Measurements from ENCODE around the gene RING1. TPM values are rescaled to one million over a fixed set of nuclear protein-coding genes. Genes with fewer than 3 reads are reported as not detected.

Gene RING1
- total and polyA plus RNA-seq, 2 experiments from 2014 or later = 6.4 to 16.0 TPM

- H3K36me3 ChIP-seq (ENCODE audit: insufficient read depth) = no peaks in the 10 kb centered on the region
- TF ChIP-seq ZNF462 (CRISPR knock-in tag; IDR thresholded peaks at IDR 0.05) (no peak), ZNF114 (CRISPR knock-in tag; IDR thresholded peaks at IDR 0.05) (no peak), STAT1 (IDR thresholded peaks at IDR 0.05; ENCODE audit: unreplicated experiment) (no peak), NANOG (IDR thresholded peaks at IDR 0.05; ENCODE audit: borderline replicate concordance) (no peak), CTCF (conservative IDR thresholded peaks at IDR 0.05; ENCODE audit: low read depth in 2 of 2) (no peak), EZH2 (IDR thresholded peaks at IDR 0.05; ENCODE audit: low read depth, unreplicated experiment) (no peak), REST (IDR thresholded peaks at IDR 0.05; ENCODE audit: unreplicated experiment) (no peak), CREB1 (CRISPR knock-in tag; IDR thresholded peaks at IDR 0.05; ENCODE audit: low read depth) (no peak), JUNB (IDR thresholded peaks at IDR 0.05; ENCODE audit: unreplicated experiment) (no peak), POLR2AphosphoS5 (IDR thresholded peaks at IDR 0.05; ENCODE audit: low read depth) (no peak)
- no peaks in the 10 kb centered on the region for H3K9me3 Mint-ChIP-seq
- ATAC-seq (no peak), DNase-seq (ENCODE audit: low spot score) (no peak)
- H2AFZ ChIP-seq = no peak overlapping the region
- no peaks in the 10 kb centered on the region for H3F3A ChIP-seq (replicated peaks; ENCODE audit: low read depth)
- no peaks in the 10 kb centered on the region for H3K4me1 Mint-ChIP-seq
- H3K4me3 Mint-ChIP-seq = no peak overlapping the region
- H3K4me2 ChIP-seq = no peak overlapping the region
- peaks cover 42% of the 10 kb centered on the region for H3K27me3 ChIP-seq (ENCODE audit: insufficient read depth)
- no peaks in the 10 kb centered on the region for H3K36me3 Mint-ChIP-seq (ENCODE audit: low read depth)
- H3K27ac ChIP-seq (ENCODE audit: low read depth) = no peak overlapping the region
- H3K4me3 ChIP-seq = no peak overlapping the region
- no peaks in the 10 kb centered on the region for H3K9me2 ChIP-seq (ENCODE audit: insufficient read depth)
- H4K20me1 ChIP-seq (replicated peaks; ENCODE audit: insufficient read depth) = no peaks in the 10 kb centered on the region
- H3K79me2 ChIP-seq (replicated peaks; ENCODE audit: insufficient read depth) = no peaks in the 10 kb centered on the region
- H3K27ac Mint-ChIP-seq = no peak overlapping the region
- no peaks in the 10 kb centered on the region for H3K4me1 ChIP-seq (ENCODE audit: insufficient read depth)
- H3K27me3 Mint-ChIP-seq (ENCODE audit: insufficient read depth, low read depth, poor library complexity) = peaks cover 3% of the 10 kb centered on the region
These were observed 33.7 kb downstream of the RING1 start for GRCh38 chr6:33241968-33242367.

All from GM23338 (cell line).